Erythroblast (primary cell): Measurements from ENCODE around the gene COX6B2.
A peak's percentile ranks its signal among the peaks of the same experiment; 100 is the strongest.

Experiments
- DNase-seq, 2 experiments: peaks; one replicate each; lab custom pipeline; 2025; lab: John Stamatoyannopoulos, UW
- GATA1 ChIP-seq: IDR thresholded peaks from 2 replicates; pipeline ENCODE4 v1.6.1; 2011; ENCODE audit warnings: low read depth, mild to moderate bottlenecking, control low read depth, low read length, moderate library complexity
- POLR2A ChIP-seq: IDR thresholded peaks from 2 replicates; pipeline ENCODE4 v1.6.1; 2011; ENCODE audit warnings: mild to moderate bottlenecking, low read length

COX6B2 gene

DNA sequence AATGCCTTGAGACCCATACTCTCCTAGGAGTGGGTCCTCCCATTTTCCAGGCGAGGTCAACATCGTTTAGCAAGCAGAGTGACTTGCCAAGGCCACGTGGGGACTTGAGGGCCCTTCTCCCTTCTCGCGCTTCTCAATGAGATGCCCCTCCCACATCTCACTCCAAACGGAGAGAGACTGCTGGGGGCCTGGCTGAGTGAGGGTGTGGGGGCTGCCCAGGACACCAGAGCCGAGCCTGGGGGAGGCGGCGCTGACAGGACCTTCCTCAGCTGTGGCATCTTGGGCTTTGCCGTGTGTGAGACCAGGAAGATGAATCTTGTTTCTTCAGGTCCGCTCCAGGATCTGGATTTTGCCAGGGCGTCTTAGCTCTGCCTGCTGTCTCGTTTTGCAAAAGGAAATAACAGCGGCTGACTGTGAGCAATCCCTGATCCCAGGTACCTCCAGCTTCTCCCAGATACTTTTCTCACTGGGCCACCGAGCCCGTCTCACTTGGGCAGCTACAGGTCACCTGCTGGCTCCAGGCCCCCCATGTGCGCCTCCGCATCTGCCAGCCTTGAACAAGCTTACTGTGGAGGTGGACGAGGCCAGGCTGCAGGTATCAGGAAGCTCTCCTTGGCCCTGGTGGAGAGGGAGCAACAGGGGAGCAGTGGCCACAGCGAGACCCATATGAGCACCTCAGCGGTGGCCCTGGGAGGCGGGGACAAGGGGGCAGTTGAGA, 6.0 kb downstream of the COX6B2 start:
- no peak for DNase-seq
- TF ChIP-seq GATA1, result no peak
- no peak for TF ChIP-seq POLR2A

GRCh38 chr19:55347442-55348009, 7.0 kb downstream of the COX6B2 start:
- DNase-seq, result no peak
- TF ChIP-seq POLR2A, result no peak
- no peak for TF ChIP-seq GATA1

GRCh38 chr19:55346725-55347441, 7.6 kb downstream of the COX6B2 start:
- TF ChIP-seq POLR2A (no peak), GATA1 (no peak)
- no peak for DNase-seq

- DNase-seq, result peak; percentile 89 to 92
- no peak for TF ChIP-seq POLR2A
- TF ChIP-seq GATA1, result no peak
Measured at GRCh38 chr19:55345818-55346724, 8.4 kb downstream of the COX6B2 start.

DNA sequence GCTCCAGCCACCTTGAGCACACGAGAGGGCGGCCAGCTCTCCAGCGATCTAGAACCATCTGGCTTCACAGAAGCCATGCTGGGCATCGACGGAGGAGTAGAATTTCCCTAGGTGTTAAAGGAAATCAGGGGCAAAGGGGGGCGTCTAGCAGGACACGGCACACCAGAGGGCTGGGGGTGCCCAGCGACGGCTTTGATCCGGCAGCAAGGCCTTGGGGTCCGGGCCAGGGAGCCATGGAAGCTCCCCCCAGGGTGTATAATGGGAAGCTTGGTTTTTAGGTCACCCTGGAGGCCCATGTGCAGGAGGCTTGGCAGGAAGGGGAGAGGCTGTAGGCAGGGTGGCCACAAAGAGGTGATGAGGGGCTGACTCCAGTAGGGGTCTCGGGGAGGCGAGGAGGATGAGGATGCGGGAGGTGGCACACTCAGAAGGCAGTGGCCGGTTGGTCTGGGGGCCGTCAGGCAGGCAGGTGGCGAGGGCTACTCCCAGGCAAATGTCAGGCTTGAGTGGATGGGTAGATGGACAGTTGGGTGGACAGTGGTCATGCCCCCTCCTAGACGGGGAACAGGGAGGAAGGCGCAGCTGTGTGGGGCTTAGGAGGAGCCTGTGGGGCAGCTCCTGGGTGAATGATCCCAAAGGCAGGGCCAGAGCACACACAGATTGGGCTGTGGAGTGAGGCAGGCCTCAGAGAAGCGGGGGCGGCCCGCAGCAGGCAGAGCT, 9.3 kb downstream of the COX6B2 start:
- no peak for TF ChIP-seq POLR2A
- DNase-seq, result no peak

- DNase-seq, result no peak
- TF ChIP-seq POLR2A (no peak), GATA1 (no peak)
Measured at GRCh38 chr19:55344444-55344843, 10.1 kb downstream of the COX6B2 start.

GRCh38 chr19:55341595-55342531, 12.7 kb downstream of the COX6B2 start:
- TF ChIP-seq GATA1 (no peak), POLR2A (no peak)
- no peak for DNase-seq

GRCh38 chr19:55341171-55341588, 13.3 kb downstream of the COX6B2 start:
- TF ChIP-seq GATA1 (no peak), POLR2A (no peak)
- DNase-seq, result peak; percentile 75 to 84

- TF ChIP-seq POLR2A (no peak), GATA1 (no peak)
- DNase-seq, result peak; percentile 50 to 68
Measured at GRCh38 chr19:55340784-55341147, 13.8 kb downstream of the COX6B2 start.

DNA sequence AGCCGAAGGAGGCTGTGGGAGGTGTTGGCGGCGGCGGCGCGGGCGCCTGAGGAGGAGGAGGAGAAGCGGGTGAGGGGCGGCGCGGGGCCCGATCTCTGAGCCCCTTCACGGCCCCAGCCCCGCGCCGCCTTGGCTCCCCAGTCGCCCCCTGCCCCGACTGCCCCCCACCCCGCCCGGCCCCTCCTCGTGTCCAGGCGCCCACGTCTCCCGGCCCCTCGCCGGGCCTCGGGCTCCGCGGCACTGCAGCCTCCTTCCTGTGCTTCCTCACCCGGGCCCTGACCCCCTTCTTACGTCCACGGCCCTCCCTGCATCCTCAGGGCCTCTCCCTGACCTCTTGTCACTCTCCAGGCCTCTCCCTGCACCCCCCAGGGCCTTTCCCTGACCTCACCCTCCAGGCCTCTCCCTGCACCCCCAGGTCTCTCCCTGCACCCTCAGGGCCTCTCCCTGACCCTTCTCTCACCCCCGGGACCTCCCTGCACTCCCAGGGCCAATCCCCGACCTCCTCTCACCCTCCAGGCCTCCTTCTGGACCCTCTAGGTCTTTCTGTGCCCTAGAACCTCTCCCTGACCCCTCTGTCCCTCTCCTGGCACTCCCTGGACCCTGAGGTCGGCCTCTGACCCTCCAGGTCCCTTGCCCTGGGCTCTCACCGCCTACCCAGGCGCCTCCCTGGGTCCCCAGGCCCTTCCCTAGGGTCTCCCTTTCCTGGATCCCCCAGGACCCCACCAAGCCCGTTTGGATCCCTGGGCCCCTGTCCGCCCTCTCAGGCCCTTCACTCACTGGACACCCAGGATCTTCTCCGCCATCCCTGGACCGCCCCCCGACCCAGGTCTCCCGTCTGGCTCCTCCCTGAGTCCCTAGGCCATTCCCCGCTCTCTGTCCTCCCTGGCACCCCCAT, 14.4 kb downstream of the COX6B2 start:
- peak; percentile 74 to 77 for DNase-seq
- TF ChIP-seq POLR2A (peak; percentile 4), GATA1 (no peak)
